HG02981 (cell line): Measurements from ENCODE around the gene IFT43.

Source experiments
- ATAC-seq: cut with Tn5 transposase; IDR thresholded peaks from one replicate; pipeline ENCODE4 v1.9.1; 2021; ENCODE audit warnings: mild to moderate bottlenecking, moderate library complexity; ENCODE audit not compliant: unreplicated experiment

IFT43 gene

DNA sequence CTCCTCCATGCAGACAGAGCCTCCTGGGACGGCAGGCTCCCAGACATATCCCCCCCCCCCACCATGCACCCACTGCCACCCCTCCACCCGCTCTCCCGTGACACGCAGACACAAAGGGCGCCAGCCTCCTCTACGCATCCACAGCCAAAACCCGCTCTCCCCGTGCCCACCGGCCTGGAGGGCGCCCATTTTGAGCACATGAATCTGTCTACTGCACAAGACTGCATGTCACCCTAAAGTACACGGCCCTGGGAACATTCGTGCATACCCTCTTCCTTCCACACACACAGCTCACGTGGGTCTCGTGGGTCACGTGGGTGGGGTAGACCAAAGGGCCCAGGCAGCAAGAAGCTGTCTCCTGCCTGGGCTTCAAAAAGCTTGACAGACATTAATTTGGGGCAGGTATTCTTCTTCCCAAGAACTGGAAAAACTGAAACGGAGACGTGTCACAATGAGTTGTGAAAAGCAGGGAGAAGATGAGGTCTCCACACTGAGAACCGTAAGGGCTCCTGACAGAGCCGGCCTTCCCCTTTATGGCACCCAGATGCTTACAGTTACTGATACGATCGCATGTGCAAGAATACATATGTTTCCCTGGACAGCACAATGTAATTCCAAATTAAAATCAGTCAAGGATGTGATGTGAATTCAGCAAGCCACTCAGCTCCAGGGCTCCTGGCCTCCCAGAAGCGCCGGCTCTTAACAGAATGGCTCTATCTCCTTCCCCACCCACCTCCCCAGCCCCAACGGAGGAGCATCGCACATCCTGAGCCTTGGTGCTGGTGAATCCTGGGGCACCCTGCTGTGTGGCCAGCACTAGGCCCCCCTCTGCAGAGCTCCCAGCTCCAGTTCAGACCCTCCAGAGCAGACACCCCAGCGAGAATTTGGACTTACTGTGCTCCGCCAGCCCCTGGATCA lies 5.7 kb upstream of the IFT43 start:
- no peak for ATAC-seq

DNA sequence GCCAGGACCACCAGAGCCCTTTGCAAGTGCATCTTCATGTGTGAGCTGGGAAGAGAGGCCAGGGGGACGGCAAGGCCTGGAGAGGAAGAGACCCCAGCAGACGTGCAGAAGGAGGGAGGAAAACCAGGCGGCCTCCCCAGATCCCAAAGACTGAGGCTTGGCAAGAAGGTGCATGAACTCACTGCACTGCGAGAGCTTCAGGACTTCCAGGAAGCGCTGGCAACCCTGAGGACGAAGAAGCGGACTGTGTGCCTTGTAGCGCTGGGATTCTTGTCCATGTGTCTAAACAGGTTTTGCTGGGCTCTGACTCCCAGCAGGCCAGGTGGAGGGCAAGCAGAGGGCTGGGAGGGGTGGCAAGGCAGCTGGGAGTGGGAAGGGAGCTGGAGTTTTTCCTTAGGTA lies 4.7 kb upstream of the IFT43 start:
- no peak for ATAC-seq

- ATAC-seq, result no peak
Measured at GRCh38 chr14:75981426-75982265, 3.9 kb upstream of the IFT43 start, which contains the start of gene TGFB3. Gene TGFB3 (minus strand): TSS chr14:75981995. CDS start chr14:75980893, 1,102 bp downstream.

DNA sequence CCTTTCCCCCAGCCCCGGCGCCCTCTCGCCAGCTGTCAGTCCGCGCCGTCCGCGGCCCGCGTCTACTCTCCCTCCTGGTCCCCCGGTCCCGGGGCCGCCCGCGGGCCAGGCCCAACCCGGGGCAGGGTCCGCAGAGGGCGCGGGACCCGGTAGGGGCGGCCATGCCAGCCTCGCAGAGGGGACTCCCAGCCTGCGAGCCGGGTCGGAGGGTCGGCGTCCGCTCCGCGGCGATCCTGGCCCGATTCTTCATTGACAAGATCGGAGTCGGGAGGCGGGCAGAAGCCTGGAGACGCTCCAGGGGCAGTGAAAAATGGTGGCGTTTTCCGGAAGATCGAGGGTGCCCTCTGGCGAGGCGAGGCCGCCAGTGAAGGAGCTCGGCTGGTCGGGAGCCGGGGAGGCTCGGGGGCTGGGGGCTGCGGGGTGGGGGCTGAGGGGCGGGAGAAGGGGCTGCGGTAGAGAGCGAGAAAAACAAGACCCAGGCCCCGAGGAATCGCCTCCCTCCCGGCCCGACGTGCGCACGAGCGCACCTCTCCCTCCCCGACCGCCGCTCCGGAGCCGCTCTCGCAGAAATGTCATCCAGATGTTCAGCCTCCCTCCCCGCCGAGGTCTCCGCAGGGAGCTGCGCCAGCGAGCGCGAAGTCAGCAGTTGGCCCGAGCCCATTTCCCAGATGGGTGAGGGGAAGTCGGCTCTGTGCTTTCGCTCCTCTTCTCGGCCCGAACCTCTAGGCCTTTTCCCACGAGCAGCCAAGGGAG lies 3.1 kb upstream of the IFT43 start:
- ATAC-seq, result peak; percentile 41

- no peak for ATAC-seq
Measured at GRCh38 chr14:75983019-75983358, 2.6 kb upstream of the IFT43 start.

- no peak for ATAC-seq
Measured at GRCh38 chr14:75984674-75985073, 889 bp upstream of the IFT43 start.

GRCh38 chr14:75986439-75986765 lies 839 bp downstream of the IFT43 start:
- no peak for ATAC-seq

- no peak for ATAC-seq
Measured at GRCh38 chr14:75987201-75987970, 1.8 kb downstream of the IFT43 start.

- ATAC-seq, result no peak
Measured at GRCh38 chr14:75989134-75989533, 3.6 kb downstream of the IFT43 start.

- ATAC-seq, result no peak
Measured at GRCh38 chr14:75990297-75990696, 4.7 kb downstream of the IFT43 start.

- ATAC-seq, result no peak
Measured at GRCh38 chr14:75991753-75992152, 6.2 kb downstream of the IFT43 start.

DNA sequence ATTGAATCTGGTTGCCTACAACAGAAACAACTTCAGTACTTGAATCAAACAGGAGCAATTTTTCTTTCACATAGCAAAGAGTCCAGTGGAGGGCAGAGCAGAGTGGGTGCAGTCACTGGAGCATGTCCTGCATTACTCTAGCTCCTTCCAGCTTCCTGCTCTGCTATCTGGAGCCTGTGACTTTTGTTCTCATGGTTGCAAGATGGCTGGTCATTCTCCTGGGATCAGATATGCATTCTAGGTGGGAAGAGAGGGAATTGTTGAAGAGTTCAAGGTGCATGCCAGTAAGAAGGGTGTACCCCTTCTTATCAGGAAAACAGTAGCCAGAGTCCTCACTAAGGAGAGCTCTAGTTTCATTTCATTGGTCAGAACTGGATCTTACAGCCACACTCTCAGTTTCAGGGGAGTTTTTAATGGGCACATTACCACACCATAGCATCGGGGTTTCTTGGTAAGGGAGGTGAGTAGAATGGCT lies 8.0 kb downstream of the IFT43 start:
- peak; percentile 72 for ATAC-seq

DNA sequence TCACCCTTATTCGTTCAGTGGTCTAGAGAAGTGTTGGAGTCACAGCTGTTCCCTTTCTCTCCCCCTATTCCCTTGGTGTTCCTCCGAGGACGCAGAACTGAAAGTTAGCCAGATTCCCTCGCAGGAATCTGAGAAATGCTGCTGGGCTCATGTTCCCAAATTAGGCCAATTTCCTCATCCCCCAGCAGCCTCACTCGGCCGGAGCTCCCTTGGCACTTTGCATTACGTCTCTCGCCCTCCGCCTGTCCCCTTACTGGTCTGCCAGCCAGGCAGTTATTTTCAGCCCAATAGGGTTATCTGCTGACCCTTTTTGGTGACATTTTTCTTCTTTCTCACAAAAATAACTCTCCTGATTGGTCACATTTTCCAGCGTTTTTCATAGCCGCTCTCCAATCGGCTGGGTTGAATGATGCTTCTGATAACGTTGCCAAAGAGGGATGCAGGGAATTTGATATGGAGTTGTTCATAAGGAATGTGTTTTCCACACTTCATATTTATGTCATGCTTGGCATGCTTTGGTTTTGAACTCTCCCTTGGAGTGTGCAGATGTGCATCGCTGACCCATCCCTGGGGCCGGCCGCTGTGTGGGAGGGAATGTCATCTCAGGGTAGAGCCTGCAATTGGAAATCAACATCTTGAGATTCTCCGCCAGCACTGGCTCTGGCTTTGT lies 9.9 kb downstream of the IFT43 start:
- ATAC-seq, result no peak

DNA sequence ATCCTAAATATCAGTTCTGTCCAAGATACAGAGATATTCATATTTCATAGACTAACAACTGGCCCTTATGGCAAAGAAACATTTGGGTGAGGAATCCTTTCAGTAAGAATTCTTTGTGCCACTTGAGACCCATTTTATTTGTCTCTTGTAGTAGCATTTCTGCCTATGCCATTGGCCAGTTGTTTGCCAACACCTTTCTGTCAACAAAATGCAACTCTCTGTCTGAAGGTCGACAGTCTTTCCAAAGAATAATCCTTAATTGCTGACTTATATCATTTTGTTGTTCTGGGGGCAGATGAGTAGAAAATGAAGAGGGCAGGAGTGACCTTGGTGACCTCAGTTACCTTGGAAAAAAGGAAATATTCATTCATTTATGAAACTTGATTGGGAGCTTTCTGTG lies 10.9 kb downstream of the IFT43 start:
- ATAC-seq, result no peak

- ATAC-seq, result no peak
Measured at GRCh38 chr14:75999511-76000190, 14.1 kb downstream of the IFT43 start.

GRCh38 chr14:76002383-76002782 lies 16.8 kb downstream of the IFT43 start:
- ATAC-seq, result no peak

DNA sequence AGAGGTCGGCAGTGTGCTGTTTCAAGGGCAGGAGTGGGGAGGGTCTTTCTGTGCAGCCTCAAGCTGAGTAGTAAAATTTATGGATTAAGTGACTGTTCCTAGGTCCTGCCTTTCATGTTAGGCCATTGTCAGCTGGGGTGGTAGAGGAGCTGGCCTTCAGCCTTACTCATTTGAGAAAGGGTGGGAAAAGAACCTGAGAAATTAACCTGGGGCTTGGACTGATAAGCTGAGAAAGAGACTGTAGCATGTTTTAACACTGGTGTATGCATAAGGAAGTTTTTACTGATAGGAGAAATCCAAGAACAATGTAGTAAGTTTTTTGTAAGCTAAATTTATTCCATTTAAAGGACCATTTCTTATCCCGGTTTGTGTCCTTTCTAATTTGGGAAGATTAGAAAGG lies 20.7 kb downstream of the IFT43 start:
- no peak for ATAC-seq

DNA sequence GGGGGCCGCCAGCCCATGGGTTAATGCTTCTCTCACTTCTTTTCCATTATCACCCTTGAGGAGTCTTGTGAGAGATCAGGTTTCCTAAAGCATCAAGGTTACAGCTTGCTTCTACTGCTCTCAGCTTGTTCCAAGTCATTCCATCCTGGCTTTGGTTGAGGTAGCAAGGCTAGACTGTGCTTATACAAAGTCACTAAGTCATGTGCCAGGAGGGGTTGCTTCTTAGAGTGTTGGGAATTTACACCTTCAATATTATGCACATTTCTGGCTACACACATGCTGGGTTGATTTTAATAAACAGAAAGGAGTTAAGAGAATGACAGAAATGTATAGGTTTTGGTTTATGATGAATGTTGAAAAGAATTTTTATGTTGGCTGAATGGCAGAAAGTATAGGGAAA lies 21.8 kb downstream of the IFT43 start:
- no peak for ATAC-seq

DNA sequence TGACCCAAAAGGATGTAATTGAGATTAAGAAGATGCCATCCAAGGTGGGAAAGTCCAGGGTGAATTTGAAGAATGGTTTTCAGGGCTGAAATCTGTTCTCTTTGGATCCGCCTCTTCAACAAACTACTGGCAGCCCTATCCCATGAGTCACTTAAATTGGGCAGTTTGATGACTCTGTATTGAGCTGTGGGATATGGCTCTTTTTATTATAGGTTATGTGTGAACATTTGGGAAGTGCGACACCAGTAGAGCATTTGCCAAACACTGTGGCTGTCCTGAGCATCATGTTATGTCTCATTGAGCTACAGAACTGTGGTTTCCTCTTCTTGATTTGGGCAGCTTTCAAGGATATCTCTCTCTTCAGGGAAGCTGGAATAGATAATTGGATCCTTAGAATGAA lies 22.3 kb downstream of the IFT43 start:
- no peak for ATAC-seq
